HEK293 (cell line): ENCODE data around the gene RBM20.

ENCODE experiments used
- FEZF1 ChIP-seq: fragments of 450-650 bp; formaldehyde crosslinking; IDR thresholded peaks from 2 replicates; pipeline ENCODE4 v1.5.1; 2016; ENCODE audit warnings: missing biosample characterization, missing genetic modification characterization
- KLF10 ChIP-seq: fragments of 450-650 bp; IDR thresholded peaks from 2 replicates; pipeline ENCODE4 v1.5.1; 2018; ENCODE audit warnings: missing biosample characterization, mild to moderate bottlenecking, missing genetic modification characterization
- KLF17 ChIP-seq: fragments of 450-650 bp; formaldehyde crosslinking; IDR thresholded peaks from 2 replicates; pipeline ENCODE4 v1.5.1; 2016; ENCODE audit warnings: missing biosample characterization, missing genetic modification characterization
- KLF7 ChIP-seq: fragments of 450-650 bp; formaldehyde crosslinking; IDR thresholded peaks from 2 replicates; pipeline ENCODE4 v1.5.1; 2016; ENCODE audit warnings: missing biosample characterization, missing genetic modification characterization, borderline replicate concordance
- KLF8 ChIP-seq: fragments of 450-650 bp; formaldehyde crosslinking; IDR thresholded peaks from 2 replicates; pipeline ENCODE4 v1.5.1; 2016; ENCODE audit warnings: missing biosample characterization, missing genetic modification characterization
- KLF9 ChIP-seq: fragments of 450-650 bp; formaldehyde crosslinking; IDR thresholded peaks from 2 replicates; pipeline ENCODE4 v1.5.1; 2016; ENCODE audit warnings: missing biosample characterization, missing genetic modification characterization, low read depth
- MZF1 ChIP-seq: fragments of 450-650 bp; formaldehyde crosslinking; IDR thresholded peaks from 2 replicates; pipeline ENCODE4 v1.5.1; 2017; ENCODE audit warnings: missing biosample characterization, missing genetic modification characterization, borderline replicate concordance
- PATZ1 ChIP-seq: fragments of 450-650 bp; formaldehyde crosslinking; IDR thresholded peaks from 2 replicates; pipeline ENCODE4 v1.5.1; 2016; ENCODE audit warnings: missing biosample characterization, missing genetic modification characterization
- PRDM10 ChIP-seq: fragments of 450-650 bp; formaldehyde crosslinking; IDR thresholded peaks from 2 replicates; pipeline ENCODE4 v1.5.1; 2016; ENCODE audit warnings: missing biosample characterization, missing genetic modification characterization
- SCRT2 ChIP-seq: fragments of 450-650 bp; formaldehyde crosslinking; IDR thresholded peaks from 2 replicates; pipeline ENCODE4 v1.5.1; 2016; ENCODE audit warnings: missing biosample characterization, missing genetic modification characterization
- SP3 ChIP-seq: fragments of 450-650 bp; formaldehyde crosslinking; IDR thresholded peaks from 2 replicates; pipeline ENCODE4 v1.5.1; 2016; ENCODE audit warnings: missing biosample characterization, missing genetic modification characterization
- SP7 ChIP-seq: fragments of 450-650 bp; formaldehyde crosslinking; IDR thresholded peaks from 2 replicates; pipeline ENCODE4 v1.5.1; 2016; ENCODE audit warnings: missing biosample characterization, missing genetic modification characterization
- ZBTB17 ChIP-seq: fragments of 450-650 bp; formaldehyde crosslinking; IDR thresholded peaks from 2 replicates; pipeline ENCODE4 v1.5.1; 2016; ENCODE audit warnings: missing biosample characterization, missing genetic modification characterization
- ZEB2 ChIP-seq: fragments of 450-650 bp; formaldehyde crosslinking; IDR thresholded peaks from 2 replicates; pipeline ENCODE4 v1.5.1; 2016; ENCODE audit warnings: missing biosample characterization, missing genetic modification characterization
- ZNF174 ChIP-seq: fragments of 450-650 bp; formaldehyde crosslinking; IDR thresholded peaks from 2 replicates; pipeline ENCODE4 v1.5.0; 2017; ENCODE audit warnings: missing biosample characterization, mild to moderate bottlenecking, missing genetic modification characterization
- ZNF26 ChIP-seq: fragments of 450-650 bp; formaldehyde crosslinking; IDR thresholded peaks from 2 replicates; pipeline ENCODE4 v1.5.1; 2016; ENCODE audit warnings: missing biosample characterization, missing genetic modification characterization
- ZNF324 ChIP-seq: fragments of 450-650 bp; formaldehyde crosslinking; IDR thresholded peaks from 2 replicates; pipeline ENCODE4 v1.5.1; 2016; ENCODE audit warnings: missing biosample characterization, missing genetic modification characterization
- ZNF404 ChIP-seq: fragments of 450-650 bp; formaldehyde crosslinking; IDR thresholded peaks from 2 replicates; pipeline ENCODE4 v1.5.1; 2017; ENCODE audit warnings: missing biosample characterization, missing genetic modification characterization
- ZNF426 ChIP-seq: fragments of 450-650 bp; formaldehyde crosslinking; IDR thresholded peaks from 2 replicates; pipeline ENCODE4 v1.5.1; 2017; ENCODE audit warnings: missing biosample characterization, missing genetic modification characterization, mild to moderate bottlenecking, inconsistent platforms, moderate library complexity
- ZNF501 ChIP-seq: fragments of 450-650 bp; formaldehyde crosslinking; IDR thresholded peaks from 2 replicates; pipeline ENCODE4 v1.5.1; 2016; ENCODE audit warnings: missing biosample characterization, missing genetic modification characterization
- ZNF510 ChIP-seq: fragments of 450-650 bp; formaldehyde crosslinking; IDR thresholded peaks from 2 replicates; pipeline ENCODE4 v1.5.1; 2018; ENCODE audit warnings: mild to moderate bottlenecking, missing genetic modification characterization, missing biosample characterization; ENCODE audit not compliant: insufficient replicate concordance
- ZNF514 ChIP-seq: fragments of 450-650 bp; formaldehyde crosslinking; IDR thresholded peaks from 2 replicates; pipeline ENCODE4 v1.5.1; 2016; ENCODE audit warnings: missing biosample characterization, missing genetic modification characterization
- ZNF580 ChIP-seq: fragments of 450-650 bp; formaldehyde crosslinking; IDR thresholded peaks from 2 replicates; pipeline ENCODE4 v1.5.1; 2016; ENCODE audit warnings: missing biosample characterization, missing genetic modification characterization
- ZNF596 ChIP-seq: fragments of 450-650 bp; IDR thresholded peaks from 2 replicates; pipeline ENCODE4 v1.5.0; 2018; ENCODE audit warnings: missing biosample characterization, mild to moderate bottlenecking, missing genetic modification characterization, moderate library complexity
- ZNF600 ChIP-seq: fragments of 450-650 bp; formaldehyde crosslinking; IDR thresholded peaks from 2 replicates; pipeline ENCODE4 v1.5.1; 2016; ENCODE audit warnings: missing biosample characterization, missing genetic modification characterization
- ZNF610 ChIP-seq: fragments of 450-650 bp; formaldehyde crosslinking; IDR thresholded peaks from 2 replicates; pipeline ENCODE4 v1.5.1; 2016; ENCODE audit warnings: missing biosample characterization, missing genetic modification characterization, borderline replicate concordance
- ZNF629 ChIP-seq: fragments of 450-650 bp; formaldehyde crosslinking; IDR thresholded peaks from 2 replicates; pipeline ENCODE4 v1.5.1; 2017; ENCODE audit warnings: missing biosample characterization, missing genetic modification characterization
- ZNF76 ChIP-seq: fragments of 450-650 bp; formaldehyde crosslinking; IDR thresholded peaks from 2 replicates; pipeline ENCODE4; 2016; ENCODE audit warnings: low read depth, missing biosample characterization, missing genetic modification characterization, borderline replicate concordance
- ZNF843 ChIP-seq: fragments of 450-650 bp; formaldehyde crosslinking; IDR thresholded peaks from 2 replicates; pipeline ENCODE4 v1.5.1; 2016; ENCODE audit warnings: missing biosample characterization, missing genetic modification characterization
- ZSCAN5A ChIP-seq: fragments of 450-650 bp; formaldehyde crosslinking; IDR thresholded peaks from 2 replicates; pipeline ENCODE4 v1.5.1; 2016; ENCODE audit warnings: missing biosample characterization, missing genetic modification characterization

Gene RBM20

GRCh38 chr10:110871298-110872084, 227.4 kb downstream of the RBM20 start, which contains the start of gene PDCD4 (continued):
- TF ChIP-seq PATZ1 (tag by site-specific recombination) (peak; percentile 91), ZNF404 (no peak), ZEB2 (tag by site-specific recombination) (peak; percentile 67), PRDM10 (peak; percentile 67), ZNF76 (tag by site-specific recombination) (peak; percentile 86), ZNF580 (peak; percentile 24; the same call in 1 of the 2 replicates), KLF7 (tag by site-specific recombination) (0 out of 2 replicates have a peak, but pooled peaks have one; percentile 25), KLF17 (no peak; the same call in 1 of the 2 replicates), ZSCAN5A (no peak), MZF1 (tag by site-specific recombination) (peak; percentile 73; the same call in 1 of the 2 replicates), KLF10 (tag by site-specific recombination) (peak; percentile 62; the same call in 1 of the 2 replicates), SCRT2 (tag by site-specific recombination) (no peak), SP7 (tag by site-specific recombination) (peak; percentile 66), ZNF426 (no peak), ZNF510 (no peak), ZNF324 (tag by site-specific recombination) (0 out of 2 replicates have a peak, but pooled peaks have one; percentile 34), ZNF629 (0 out of 2 replicates have a peak, but pooled peaks have one; percentile 46), ZNF596 (tag by site-specific recombination) (peak; percentile 66), ZBTB17 (tag by site-specific recombination) (peak; percentile 50; the same call in 1 of the 2 replicates), ZNF26 (tag by site-specific recombination) (no peak), ZNF514 (tag by site-specific recombination) (no peak), ZNF843 (peak; percentile 46), ZNF610 (tag by site-specific recombination) (peak; percentile 27; the same call in 1 of the 2 replicates), ZNF600 (peak; percentile 77), ZNF174 (tag by site-specific recombination) (no peak), KLF9 (tag by site-specific recombination) (peak; percentile 83), KLF8 (tag by site-specific recombination) (peak; percentile 48), FEZF1 (tag by site-specific recombination) (peak; percentile 71), SP3 (tag by site-specific recombination) (peak; percentile 73), ZNF501 (tag by site-specific recombination) (peak; percentile 44; the same call in 1 of the 2 replicates)
